SK-N-MC (cell line): ENCODE data around the gene IL5.

Experiments
- EZH2 ChIP-seq: fragments of 200-600 bp; sonication (generic); IDR thresholded peaks from one replicate; pipeline ENCODE4 v1.6.1; 2017; ENCODE audit warnings: antibody characterized with exemption
- FOXP2 ChIP-seq: optimal IDR thresholded peaks from 2 replicates; pipeline ENCODE3; 2011; ENCODE audit warnings: mild to moderate bottlenecking, moderate library complexity; ENCODE audit not compliant: insufficient read depth; ENCODE audit errors: extremely low read length, control extremely low read depth
- POLR2AphosphoS5 ChIP-seq: IDR thresholded peaks from 2 replicates; pipeline ENCODE4 v1.6.1; 2012; ENCODE audit warnings: mild to moderate bottlenecking, low read depth, low read length, borderline replicate concordance

DNA sequence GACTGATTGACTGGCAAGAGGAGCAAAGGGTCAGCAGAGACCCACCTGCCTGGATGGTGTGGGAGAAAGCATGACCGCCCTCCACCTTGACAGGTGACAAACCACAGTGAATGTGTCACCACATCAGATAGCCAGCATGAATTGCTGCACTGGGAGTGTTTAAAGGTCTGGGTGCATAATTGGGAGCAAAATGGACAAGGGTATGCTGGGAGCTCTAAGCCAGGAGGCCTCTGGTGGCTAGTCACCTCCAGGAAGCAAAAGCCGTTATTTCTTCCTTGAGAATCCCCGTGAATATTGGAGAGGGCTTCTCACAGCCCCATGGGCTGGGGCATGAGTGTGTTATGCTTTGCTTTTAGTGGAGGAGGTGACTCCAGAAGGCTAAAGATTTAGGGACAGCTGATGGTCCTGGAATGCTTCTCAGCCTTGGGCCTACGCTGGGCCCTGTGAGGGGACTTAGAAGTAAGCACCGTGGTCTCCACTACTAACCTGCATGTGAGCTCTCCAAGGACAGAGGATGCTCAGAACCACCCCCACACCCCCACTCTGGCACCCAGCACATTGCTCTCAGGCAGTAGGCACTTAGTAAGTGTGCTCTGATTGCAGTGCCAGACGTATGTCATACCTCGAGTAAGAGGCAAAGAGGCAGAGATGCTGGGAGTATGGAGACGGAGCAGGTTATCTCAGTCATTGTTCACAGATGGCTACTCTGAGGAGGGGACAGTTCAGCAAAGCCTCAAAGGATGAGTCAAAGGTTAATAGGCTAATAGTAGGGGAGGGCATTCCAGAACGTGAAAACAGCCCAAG lies 43.7 kb downstream of the IL5 start:
- TF ChIP-seq POLR2AphosphoS5 = no peak
- TF ChIP-seq EZH2 = no peak
- no peak for TF ChIP-seq FOXP2
